Adrenal gland (tissue), 5 donors: ENCODE data around the gene TMEM47.

Experiments
- POLR2A ChIP-seq, 2 donors: fragments of 450-650 bp; IDR thresholded peaks; one replicate each; pipeline ENCODE4 v1.6.1; 2017; ENCODE audit warnings: antibody characterized with exemption in 2 of 2, mild to moderate bottlenecking in 2 of 2, moderate library complexity in 1 of 2
- TF ChIP-seq, protein P1 (sequence below), 6 experiments: fragments of 450-650 bp in 4 of 6; fragments of 200-600 bp in 2 of 6; sonication (generic) in 1 of 6; IDR thresholded peaks; 1 replicate in 5 of 6; 2 replicates in 1 of 6; pipeline versions ENCODE4 v1.5.1 to v1.8.0; 2016 to 2021; ENCODE audit warnings: antibody characterized with exemption in 6 of 6, mild to moderate bottlenecking in 2 of 6, moderate library complexity in 1 of 6
- donor health status: DM: no; HTN: no; CAD: no.

DNA sequence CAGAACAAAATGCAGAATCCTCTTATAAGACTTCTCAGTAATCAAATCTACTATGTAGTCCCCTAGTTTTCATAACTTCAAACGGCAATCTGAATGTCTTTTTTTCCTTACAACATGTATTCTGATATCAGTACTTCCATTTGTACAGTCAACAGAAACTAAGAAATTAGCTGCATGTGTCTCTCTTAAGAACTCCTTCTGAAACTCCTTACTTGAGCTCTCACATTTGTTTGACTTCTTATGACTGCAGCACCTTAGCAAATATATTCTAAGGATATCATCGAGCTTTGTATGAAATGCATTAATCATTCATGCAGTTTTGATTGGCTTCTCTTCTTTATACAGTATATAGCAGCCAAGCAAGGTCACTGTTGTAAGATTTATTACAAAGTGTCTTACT is 77.0 kb downstream of the TMEM47 start:
- TF ChIP-seq, protein P1, sequence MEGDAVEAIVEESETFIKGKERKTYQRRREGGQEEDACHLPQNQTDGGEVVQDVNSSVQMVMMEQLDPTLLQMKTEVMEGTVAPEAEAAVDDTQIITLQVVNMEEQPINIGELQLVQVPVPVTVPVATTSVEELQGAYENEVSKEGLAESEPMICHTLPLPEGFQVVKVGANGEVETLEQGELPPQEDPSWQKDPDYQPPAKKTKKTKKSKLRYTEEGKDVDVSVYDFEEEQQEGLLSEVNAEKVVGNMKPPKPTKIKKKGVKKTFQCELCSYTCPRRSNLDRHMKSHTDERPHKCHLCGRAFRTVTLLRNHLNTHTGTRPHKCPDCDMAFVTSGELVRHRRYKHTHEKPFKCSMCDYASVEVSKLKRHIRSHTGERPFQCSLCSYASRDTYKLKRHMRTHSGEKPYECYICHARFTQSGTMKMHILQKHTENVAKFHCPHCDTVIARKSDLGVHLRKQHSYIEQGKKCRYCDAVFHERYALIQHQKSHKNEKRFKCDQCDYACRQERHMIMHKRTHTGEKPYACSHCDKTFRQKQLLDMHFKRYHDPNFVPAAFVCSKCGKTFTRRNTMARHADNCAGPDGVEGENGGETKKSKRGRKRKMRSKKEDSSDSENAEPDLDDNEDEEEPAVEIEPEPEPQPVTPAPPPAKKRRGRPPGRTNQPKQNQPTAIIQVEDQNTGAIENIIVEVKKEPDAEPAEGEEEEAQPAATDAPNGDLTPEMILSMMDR (IDR thresholded peaks at IDR 0.05): no peak
- no peak for TF ChIP-seq POLR2A (IDR thresholded peaks at IDR 0.05)
